ENCODE measurements around the gene PRRT1.
"Not testable (repeated sequence)": the region's sequence is repeated elsewhere in the genome, so short reads cannot be mapped to it uniquely, and the experiment has no call there.

DNA sequence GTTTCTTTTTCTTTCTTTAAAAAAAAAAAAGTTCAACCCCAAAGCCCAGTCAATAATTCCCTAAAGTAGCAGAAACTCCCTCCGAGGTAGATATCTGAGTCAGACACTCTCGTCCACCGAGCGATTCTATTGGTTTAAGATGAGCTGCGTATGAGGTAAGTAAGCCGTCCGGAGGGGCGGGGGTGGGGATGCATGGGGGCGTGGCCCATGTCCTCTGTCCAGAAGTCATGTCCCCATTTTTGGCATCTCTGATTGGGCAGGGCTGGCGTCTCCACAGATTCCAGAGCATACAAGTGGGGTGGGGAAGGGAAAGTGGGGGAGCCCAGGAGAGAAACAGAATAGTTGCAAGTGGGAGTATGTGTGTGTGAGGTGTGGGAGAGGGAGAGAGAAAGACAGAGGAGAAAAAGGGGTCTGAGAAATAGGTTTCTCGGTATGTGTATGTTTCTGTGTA is 34.0 kb upstream of the PRRT1 start:
- TF ChIP-seq, protein P1, sequence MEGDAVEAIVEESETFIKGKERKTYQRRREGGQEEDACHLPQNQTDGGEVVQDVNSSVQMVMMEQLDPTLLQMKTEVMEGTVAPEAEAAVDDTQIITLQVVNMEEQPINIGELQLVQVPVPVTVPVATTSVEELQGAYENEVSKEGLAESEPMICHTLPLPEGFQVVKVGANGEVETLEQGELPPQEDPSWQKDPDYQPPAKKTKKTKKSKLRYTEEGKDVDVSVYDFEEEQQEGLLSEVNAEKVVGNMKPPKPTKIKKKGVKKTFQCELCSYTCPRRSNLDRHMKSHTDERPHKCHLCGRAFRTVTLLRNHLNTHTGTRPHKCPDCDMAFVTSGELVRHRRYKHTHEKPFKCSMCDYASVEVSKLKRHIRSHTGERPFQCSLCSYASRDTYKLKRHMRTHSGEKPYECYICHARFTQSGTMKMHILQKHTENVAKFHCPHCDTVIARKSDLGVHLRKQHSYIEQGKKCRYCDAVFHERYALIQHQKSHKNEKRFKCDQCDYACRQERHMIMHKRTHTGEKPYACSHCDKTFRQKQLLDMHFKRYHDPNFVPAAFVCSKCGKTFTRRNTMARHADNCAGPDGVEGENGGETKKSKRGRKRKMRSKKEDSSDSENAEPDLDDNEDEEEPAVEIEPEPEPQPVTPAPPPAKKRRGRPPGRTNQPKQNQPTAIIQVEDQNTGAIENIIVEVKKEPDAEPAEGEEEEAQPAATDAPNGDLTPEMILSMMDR (optimal IDR thresholded peaks at IDR 0.05 in 1 of 3, IDR thresholded peaks at IDR 0.05 in 1 of 3, conservative IDR thresholded peaks at IDR 0.05 in 1 of 3; ENCODE audit: extremely low read depth in 1 of 3, insufficient read depth in 2 of 3, low read length in 3 of 3): not testable (repeated sequence)
- not testable (repeated sequence) for TF ChIP-seq EZH2 (IDR thresholded peaks at IDR 0.05; ENCODE audit: low read length)
